Aorta (tissue), 5 donors: ENCODE results near the gene MTMR4. TPM values are rescaled to one million over a fixed set of nuclear protein-coding genes. Genes with fewer than 3 reads are reported as not detected.

Source experiments
- ATAC-seq: fragments of 200-7000 bp; cut with Tn5 transposase; one replicate; pipeline ENCODE4 v1.9.1; 2022; ENCODE audit warnings: moderate library complexity; ENCODE audit not compliant: low FRiP score
- DNase-seq, 2 donors: peaks; one replicate each; pipeline ENCODE4 v3.0.0-alpha.2; 2020
- H3K27ac ChIP-seq, 2 donors: one replicate each; pipeline ENCODE4 v1.5.1; 2013; ENCODE audit warnings: low read length in 2 of 2, mild to moderate bottlenecking in 2 of 2, moderate library complexity in 2 of 2, control low read depth in 1 of 2, inconsistent platforms in 1 of 2, low read depth in 1 of 2
- H3K27me3 ChIP-seq, 2 donors: one replicate each; pipeline ENCODE4 v1.6.1; 2013; ENCODE audit warnings: control low read depth in 1 of 2, low read length in 1 of 2, mild to moderate bottlenecking in 1 of 2, moderate library complexity in 1 of 2; ENCODE audit not compliant: insufficient read depth in 2 of 2, control insufficient read depth in 1 of 2
- H3K36me3 ChIP-seq, 2 donors: one replicate each; pipeline ENCODE4 v1.6.1; 2013; ENCODE audit warnings: control low read depth in 1 of 2, low read length in 1 of 2, mild to moderate bottlenecking in 1 of 2; ENCODE audit not compliant: insufficient read depth in 2 of 2, control insufficient read depth in 1 of 2
- H3K4me1 ChIP-seq, 2 donors: one replicate each; pipeline ENCODE4 v1.6.1; 2013; ENCODE audit warnings: low read length in 2 of 2, control low read depth in 1 of 2, mild to moderate bottlenecking in 1 of 2, moderate library complexity in 1 of 2; ENCODE audit not compliant: insufficient read depth in 2 of 2, control insufficient read depth in 1 of 2
- H3K4me3 ChIP-seq, 2 donors: one replicate each; pipeline ENCODE4 v1.5.1; 2013; ENCODE audit warnings: low read length in 2 of 2, control low read depth in 1 of 2, mild to moderate bottlenecking in 1 of 2
- H3K9me3 ChIP-seq: one replicate; pipeline ENCODE4 v1.6.1; 2013; ENCODE audit warnings: mild to moderate bottlenecking, low read length; ENCODE audit not compliant: control insufficient read depth
- WGBS, 2 donors: extraction: QIAGEN DNeasy Blood & Tissue Kit; methylation state at CpG; one replicate each; pipeline ENCODE4 v1.1.7; 2013; 5-methylcytosine and 5-hydroxymethylcytosine counted together
- intact Hi-C, 2 donors: fragments of 100-400 bp; cut with DNase I; formaldehyde crosslinking; loops; one replicate each; pipeline versions ENCODE4 v1.14.2 to v1.15.0; 2022
- polyA plus RNA-seq, 2 donors: library from polyadenylated mRNA; stranded (reverse); fragments of 200-250 nt; gene quantifications; one replicate each; pipeline ENCODE4 v1.2.3, GENCODE V29; 2013
- total RNA-seq, 2 donors: library from RNA; stranded (reverse); fragmentation: NEBNext Ultra II Directional; extraction: Animal tissue kit (Norgen Biotek cat#: 25700); gene quantifications; one replicate each; pipeline ENCODE4 v1.2.1, GENCODE V29; 2021
- donor health status: healthy with polysubstance abuse.
- donor health status: Bipolar disorder and iron deficiency.
- donor health status: DM: no; HTN: no; CAD: no.
- donor health status: DM: no; HTN: no; CAD: no.
- donor health status: DM: yes; HTN: yes; CAD: no.

Gene MTMR4
- total and polyA plus RNA-seq, 4 donors: 14.0 to 38.8 (median 28.2) TPM

DNA sequence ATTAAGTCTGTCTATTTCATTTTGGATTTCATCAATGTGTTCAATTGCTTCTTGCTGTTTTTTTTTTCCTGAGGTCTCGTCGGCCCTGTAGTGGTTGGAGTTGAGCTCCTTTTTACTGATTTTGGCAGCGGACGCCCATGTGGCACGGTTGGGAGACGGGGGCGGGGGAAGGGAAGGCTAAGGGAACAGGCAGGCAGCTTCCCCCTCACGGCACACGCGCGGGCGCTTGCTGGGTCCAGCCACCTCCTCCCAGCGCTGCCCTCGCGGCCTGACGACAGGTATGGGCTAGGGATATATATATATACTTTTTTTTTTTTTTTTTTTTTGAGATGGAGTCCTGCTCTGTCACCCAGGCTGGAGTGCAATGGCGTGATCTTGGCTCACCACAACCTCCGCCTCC lies 37.6 kb downstream of the MTMR4 start:
- Histone ChIP-seq H3K27me3 (no peaks in the 10 kb centered on the region), H3K36me3 (no peaks in the 10 kb centered on the region), H3K4me3 (no peak overlapping the region), H3K4me1 (no peaks in the 10 kb centered on the region), H3K9me3 (no peaks in the 10 kb centered on the region), H3K27ac (no peak overlapping the region)
- 60 to 70% methylated on average over 17 to 18 of the region's 18 CpGs for WGBS, 2 donors
- DNase-seq: no peak
- intact Hi-C loops: no loop called here
- ATAC-seq: no peak

DNA sequence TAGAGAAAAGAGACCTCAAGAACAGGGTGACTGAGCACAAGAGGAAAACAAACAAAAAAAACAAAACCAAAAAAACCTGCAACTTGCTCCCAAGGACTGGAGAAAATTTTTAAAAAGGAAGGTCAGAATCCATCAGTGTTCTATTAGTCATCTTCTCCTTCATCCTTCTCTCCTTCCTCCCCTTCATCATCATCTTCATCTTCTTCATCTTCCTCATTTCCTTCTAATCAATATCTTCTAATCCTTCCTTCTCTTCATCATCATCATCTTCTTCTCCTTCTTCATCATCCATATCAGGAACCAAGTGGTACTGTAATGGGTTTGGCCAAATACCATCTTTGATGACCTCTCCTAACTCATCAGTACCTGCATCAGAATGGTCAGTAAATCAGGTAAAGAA lies 38.5 kb downstream of the MTMR4 start:
- H3K9me3 ChIP-seq: no peaks in the 10 kb centered on the region
- H3K4me1 ChIP-seq: no peaks in the 10 kb centered on the region
- DNase-seq (no peak), ATAC-seq (no peak)
- H3K36me3 ChIP-seq: no peaks in the 10 kb centered on the region
- H3K4me3 ChIP-seq: no peak overlapping the region
- no peaks in the 10 kb centered on the region for H3K27me3 ChIP-seq
- intact Hi-C loops: no loop called here
- H3K27ac ChIP-seq: no peak overlapping the region

DNA sequence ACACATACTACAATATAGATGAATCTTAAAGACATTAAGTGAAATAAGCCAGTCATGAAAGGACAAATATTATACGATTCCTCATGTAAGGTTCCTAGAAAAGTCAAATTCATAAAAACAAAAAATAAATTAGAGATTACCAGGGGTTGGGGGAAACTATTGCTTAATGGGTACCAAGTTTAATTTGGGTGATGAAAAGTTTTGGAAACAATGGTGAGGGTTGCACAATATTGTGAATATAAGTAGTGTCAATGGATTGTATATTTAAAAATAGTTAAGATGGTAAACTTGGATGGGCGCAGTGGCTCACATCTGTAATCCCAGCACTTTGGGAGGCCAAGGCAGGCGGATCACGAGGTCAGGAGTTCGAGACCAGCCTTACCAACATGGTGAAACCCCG lies 44.1 kb downstream of the MTMR4 start:
- DNase-seq (no peak), ATAC-seq (no peak)
- H3K36me3 ChIP-seq: no peaks in the 10 kb centered on the region
- intact Hi-C loops: no loop called here
- no peak overlapping the region for H3K27ac ChIP-seq
- H3K4me3 ChIP-seq: no peak overlapping the region
- WGBS, 2 donors: 88 to 89% methylated on average over 6 of the region's 6 CpGs
- no peaks in the 10 kb centered on the region for H3K27me3 ChIP-seq
- H3K4me1 ChIP-seq: no peaks in the 10 kb centered on the region
- no peaks in the 10 kb centered on the region for H3K9me3 ChIP-seq

DNA sequence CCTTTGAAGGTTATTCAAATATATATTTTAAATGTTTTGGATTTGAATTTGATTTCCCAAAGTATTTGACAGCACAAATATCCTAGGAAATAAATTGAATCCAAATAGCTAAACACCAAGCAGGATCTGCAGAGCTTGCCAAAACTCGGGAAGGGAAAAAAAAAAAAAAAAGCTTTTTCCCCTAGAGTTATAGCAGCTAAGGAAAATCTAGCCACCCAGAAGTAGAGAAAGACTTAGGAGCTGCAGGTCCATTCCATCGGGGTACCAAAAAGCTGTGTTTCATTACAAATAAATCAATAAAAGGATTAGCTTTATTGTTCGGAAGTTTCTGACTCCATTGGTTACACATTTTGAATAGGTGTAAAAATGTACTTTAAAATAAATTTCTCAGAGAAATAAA lies 45.5 kb downstream of the MTMR4 start:
- H3K9me3 ChIP-seq: no peaks in the 10 kb centered on the region
- no peaks in the 10 kb centered on the region for H3K4me1 ChIP-seq
- H3K36me3 ChIP-seq: no peaks in the 10 kb centered on the region
- DNase-seq (no peak), ATAC-seq (no peak)
- no peaks in the 10 kb centered on the region for H3K27me3 ChIP-seq
- intact Hi-C loops: no loop called here
- no peak overlapping the region for H3K4me3 ChIP-seq
- no peak overlapping the region for H3K27ac ChIP-seq
- 58 to 63% methylated on average over 3 of the region's 3 CpGs for WGBS, 2 donors

DNA sequence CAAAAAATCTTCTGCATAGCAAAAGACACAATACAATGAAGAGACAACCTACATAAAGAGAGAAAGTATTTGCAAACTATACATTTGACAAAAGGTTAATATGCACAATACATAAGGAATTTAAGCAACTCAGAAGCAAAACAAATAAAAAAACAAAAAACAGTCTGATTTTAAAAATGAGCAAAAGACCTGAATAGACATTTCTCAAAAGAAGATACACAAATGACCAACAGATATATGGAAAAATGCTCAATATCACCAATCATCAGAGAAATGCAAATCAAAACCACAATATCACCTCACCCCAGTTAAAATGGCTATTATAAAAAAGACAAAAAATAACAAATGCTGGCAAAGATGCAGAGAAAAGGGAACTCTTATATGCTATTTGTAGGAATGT lies 58.9 kb downstream of the MTMR4 start:
- intact Hi-C loops: no loop called here

DNA sequence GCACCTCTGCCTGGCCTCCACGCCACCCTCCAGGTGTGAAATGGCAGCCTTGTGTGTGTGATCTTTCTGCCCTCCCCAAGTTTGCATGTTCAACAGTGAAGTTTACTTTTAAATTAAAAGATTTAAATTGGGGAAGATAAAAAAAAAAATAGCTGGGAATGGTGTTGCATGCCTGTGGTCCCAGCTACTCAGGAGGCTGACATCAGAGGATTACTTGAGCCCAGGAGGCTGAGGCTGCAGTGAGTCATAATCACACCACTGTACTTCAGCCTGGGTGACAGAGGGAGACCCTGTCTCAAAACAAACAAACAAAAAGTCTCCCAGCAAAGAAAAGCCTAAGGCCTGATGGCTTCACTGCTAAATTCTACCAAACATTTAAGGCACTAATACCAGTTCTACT lies 61.7 kb downstream of the MTMR4 start:
- Histone ChIP-seq H3K27ac (no peak overlapping the region), H3K4me1 (no peaks in the 10 kb centered on the region), H3K4me3 (no peak overlapping the region), H3K9me3 (no peaks in the 10 kb centered on the region), H3K27me3 (no peaks in the 10 kb centered on the region), H3K36me3 (no peaks in the 10 kb centered on the region)
- intact Hi-C loops: no loop called here
- DNase-seq (no peak), ATAC-seq (no peak)
- WGBS, 2 donors: 94 to 96% methylated on average over 1 of the region's 1 CpG

More for the DNA sequence above, 58.9 kb downstream of the MTMR4 start:
- Histone ChIP-seq H3K9me3 (no peaks in the 10 kb centered on the region), H3K27ac (no peak overlapping the region), H3K36me3 (no peaks in the 10 kb centered on the region), H3K4me1 (no peaks in the 10 kb centered on the region), H3K4me3 (no peak overlapping the region), H3K27me3 (no peaks in the 10 kb centered on the region)
- DNase-seq (no peak), ATAC-seq (no peak)

DNA sequence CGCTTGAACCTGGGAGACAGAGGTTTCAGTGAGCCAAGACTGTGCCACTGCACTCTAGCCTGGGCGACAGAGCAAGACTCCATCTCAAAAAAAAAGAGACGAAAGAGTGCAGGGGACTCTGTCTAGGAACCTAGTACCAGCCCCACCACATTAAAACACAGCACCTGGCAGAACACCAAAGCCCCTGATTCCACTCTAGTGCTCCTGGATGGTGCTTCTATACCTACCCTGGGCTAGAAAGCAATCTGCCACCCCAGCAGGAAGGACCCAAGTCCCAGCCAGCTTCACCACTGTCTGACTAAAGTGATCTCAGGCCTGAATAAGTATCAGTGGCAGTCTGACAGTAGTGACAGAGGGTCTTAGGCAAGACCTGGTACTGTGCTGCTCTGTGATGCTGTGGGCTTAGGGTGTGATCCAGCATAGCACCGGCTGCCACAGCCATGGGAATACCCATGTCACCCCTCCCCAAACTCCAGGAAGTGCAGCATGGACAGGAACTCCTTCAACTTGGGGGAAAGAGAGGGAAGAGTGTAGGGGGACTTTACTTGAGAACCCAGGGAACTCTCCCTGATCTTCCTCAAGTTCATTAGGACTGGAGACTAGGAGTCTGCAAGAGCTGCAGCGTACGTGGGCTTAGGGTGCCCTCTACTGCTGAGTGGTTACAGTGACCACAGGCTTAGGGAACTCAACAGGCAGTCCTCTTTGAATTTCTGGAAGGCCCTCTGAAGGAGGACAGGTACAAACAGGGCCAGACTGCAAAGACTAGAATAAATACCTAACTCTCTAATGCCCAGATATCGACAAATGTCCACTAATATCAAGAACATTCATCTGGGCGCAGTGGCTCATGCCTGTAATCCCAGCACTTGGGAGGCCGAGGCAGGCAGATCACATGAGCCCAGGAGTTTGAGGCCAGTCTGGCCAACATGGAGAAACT lies 67.1 kb downstream of the MTMR4 start:
- H3K4me1 ChIP-seq: no peaks in the 10 kb centered on the region
- H3K27me3 ChIP-seq: no peaks in the 10 kb centered on the region
- intact Hi-C loops: no loop called here
- 66 to 70% methylated on average over 9 of the region's 9 CpGs for WGBS, 2 donors
- H3K9me3 ChIP-seq: no peaks in the 10 kb centered on the region
- DNase-seq: peak in 1 of 2 donors; percentile 68
- H3K4me3 ChIP-seq: no peak overlapping the region
- H3K27ac ChIP-seq: no peak overlapping the region
- peak; percentile 59 for ATAC-seq
- no peaks in the 10 kb centered on the region for H3K36me3 ChIP-seq

DNA sequence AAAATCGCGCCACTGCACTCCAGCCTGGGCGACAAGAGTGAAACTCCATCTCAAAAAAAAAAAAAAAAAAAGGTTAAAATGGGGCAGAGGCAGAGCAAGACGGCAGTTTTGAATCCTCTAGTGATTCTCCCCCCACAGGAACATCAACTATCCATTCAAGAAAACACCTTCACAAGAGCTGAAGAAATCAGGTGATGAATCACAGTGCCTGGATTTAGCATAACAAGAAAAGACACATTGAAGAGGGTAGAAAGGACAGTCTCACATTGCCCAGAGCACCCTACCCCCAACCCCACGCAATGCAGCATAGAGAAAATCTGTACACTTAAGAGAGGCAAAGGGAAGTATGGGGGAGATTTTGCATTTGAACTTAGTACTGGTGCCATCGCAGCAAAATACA lies 68.4 kb downstream of the MTMR4 start:
- DNase-seq (no peak), ATAC-seq (no peak)
- intact Hi-C loops: no loop called here
- Histone ChIP-seq H3K4me1 (no peaks in the 10 kb centered on the region), H3K27ac (no peak overlapping the region), H3K4me3 (no peak overlapping the region), H3K36me3 (no peaks in the 10 kb centered on the region), H3K9me3 (no peaks in the 10 kb centered on the region), H3K27me3 (no peaks in the 10 kb centered on the region)
- WGBS, 2 donors: 81% methylated on average over 6 of the region's 6 CpGs
